GM18517 (cell line): ENCODE measurements around the gene DNAJB7.
"Not testable (repeated sequence)": the region's sequence is repeated elsewhere in the genome, so short reads cannot be mapped to it uniquely, and the experiment has no call there.

Experiments
- ATAC-seq: cut with Tn5 transposase; IDR thresholded peaks from one replicate; pipeline ENCODE4 v1.9.1; 2021; ENCODE audit warnings: mild to moderate bottlenecking, moderate library complexity; ENCODE audit not compliant: unreplicated experiment

The DNAJB7 gene

DNA sequence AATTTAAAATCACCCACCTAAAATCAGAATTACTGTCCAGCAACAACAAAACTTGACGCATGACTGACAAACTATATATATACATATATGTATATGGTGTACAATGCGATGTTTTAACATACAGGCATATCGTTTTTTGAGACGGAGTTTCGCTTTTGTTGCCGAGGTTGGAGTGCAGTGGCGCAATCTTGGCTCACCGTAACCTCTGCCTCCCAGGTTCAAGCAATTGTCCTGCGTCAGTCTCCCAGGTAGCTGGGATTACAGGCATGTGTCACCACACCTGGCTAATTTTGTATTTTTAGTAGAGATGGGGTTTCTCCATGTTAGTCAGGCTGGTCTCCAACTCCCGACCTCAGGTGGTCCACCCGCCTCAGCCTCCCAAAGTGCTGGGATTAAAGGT is 16.1 kb downstream of the DNAJB7 start:
- ATAC-seq, result not testable (repeated sequence)

- ATAC-seq, result no peak
These were observed 17.0 kb downstream of the DNAJB7 start for GRCh38 chr22:40844951-40845350.

DNA sequence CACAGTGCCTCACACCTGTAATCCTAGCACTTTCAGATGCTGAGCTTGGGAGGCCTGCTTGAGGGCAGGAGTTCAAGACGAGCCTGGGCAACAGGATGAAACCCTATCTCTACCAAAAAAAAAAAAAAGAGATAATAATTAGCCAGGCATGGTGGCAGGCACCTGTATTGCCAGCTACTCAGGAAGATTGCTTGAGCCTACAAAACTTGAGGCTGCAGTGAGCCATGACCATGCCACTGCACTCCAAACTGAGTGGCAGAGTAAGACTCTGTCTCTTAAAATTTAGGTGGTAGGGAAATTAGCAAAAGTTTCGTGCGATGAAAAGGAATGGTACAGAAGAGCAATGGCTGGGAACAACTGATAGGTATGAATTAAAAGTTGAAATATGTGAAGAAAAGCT is 23.4 kb downstream of the DNAJB7 start:
- no peak for ATAC-seq

DNA sequence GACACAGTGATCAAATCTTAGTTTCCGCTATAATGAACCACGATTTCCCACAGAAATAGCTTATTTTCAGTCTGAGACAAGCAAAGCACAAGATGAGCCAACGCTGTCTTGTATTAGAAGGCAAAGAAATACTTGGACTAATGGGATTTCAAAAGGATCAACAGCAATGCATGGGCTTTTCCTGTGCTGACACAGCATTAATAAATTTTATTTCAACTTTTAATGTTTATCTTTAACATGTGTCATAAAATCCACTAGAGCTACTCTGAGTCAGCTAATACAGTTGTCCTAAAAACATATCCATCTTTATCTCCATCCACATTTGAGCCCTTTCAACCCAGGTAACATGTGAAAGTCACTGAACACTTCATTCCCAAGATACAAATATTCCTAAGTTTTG is 27.3 kb downstream of the DNAJB7 start:
- ATAC-seq, result no peak

DNA sequence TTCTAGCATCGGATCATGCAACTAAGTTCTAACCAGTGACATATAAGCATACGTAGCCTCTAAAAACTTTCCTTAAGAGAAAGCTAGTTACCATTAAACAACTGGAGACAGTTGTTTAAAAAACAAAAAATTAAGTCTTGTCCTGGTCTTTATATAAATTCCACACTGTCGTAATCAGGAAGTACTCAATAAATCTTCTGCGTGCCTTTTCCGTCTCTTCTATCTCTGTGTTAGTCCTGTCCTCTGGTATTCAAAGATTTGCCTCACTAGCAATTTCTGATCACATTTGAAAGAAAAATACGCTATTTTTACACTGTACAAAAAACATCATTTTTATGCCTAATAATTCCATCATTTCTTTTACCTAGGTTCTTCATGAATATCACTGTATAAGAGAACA is 32.8 kb downstream of the DNAJB7 start:
- ATAC-seq, result no peak

GRCh38 chr22:40826984-40827741 is 34.8 kb downstream of the DNAJB7 start:
- no peak for ATAC-seq

- not testable (repeated sequence) for ATAC-seq
These were observed 35.6 kb downstream of the DNAJB7 start for GRCh38 chr22:40826292-40826691.

GRCh38 chr22:40823426-40823825 is 38.5 kb downstream of the DNAJB7 start:
- no peak for ATAC-seq

DNA sequence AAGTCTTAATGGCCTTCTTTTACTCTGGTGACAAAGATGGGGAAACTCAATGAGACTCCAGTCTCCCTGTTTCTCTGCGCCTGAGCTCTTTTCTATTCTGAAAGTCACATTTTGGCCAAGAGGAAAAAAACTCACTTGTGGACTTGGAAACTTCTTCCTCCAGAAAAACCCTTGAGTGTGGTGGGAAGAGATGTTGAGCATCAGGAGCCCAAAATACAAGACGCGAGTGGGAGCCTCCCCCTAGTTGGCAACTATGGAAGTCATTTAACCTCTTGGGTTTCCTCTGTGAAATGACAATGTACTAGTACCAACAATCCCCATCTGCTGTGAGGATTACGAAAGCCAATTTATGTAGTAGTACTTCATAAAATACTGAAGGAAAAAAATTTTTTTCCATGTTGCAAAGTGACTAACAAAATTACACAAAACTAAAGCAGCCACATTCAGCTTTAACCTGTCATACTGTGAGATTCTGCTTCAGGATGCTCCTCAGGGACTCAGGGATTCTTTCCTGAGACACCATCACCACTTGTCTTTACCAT is 42.2 kb downstream of the DNAJB7 start:
- no peak for ATAC-seq

DNA sequence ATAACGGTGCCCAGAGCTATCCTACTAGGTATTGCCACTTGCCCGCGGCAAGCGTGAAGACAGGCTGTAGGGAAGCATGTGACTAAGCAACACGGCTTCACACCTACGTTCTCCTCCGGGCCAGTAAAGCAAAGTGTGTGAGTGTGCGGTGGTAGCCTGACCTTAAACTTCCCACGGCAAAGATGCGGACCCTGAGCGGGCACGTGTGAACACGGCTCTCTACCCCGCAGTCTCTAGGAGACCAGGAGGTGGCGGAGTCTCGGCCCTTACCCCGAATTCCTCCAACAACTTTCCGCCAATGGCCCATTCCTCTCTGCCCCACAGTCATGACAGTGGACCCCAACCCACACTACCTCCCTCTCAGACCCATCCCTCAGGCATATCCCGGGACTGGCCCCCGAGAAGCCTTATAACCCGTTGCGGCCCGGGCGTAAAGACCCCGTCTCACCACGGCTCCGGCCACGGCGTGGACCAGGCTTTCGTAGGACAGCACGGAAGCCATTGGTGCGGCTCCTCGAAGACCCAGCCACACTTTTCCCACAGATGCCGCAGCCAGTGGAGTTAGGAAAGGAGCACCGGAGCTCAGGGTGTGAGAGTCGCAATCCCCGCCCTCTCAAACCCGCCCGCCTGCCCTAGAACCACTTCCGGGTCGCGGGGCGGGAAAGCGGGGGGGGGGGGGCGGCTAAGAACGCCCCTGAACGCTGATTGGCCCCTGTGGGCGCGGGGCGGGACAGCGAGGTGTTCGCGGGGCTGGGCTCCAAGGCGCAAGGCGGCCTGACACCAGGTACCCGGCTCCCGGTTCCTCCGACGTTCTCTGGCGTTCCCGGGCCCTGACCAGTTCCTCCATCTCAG is 42.9 kb downstream of the DNAJB7 start, which contains the start of gene SLC25A17:
Gene SLC25A17, minus strand, starts transcription at position 600 of the 852 bp plus-strand sequence. Its CDS starts 98 bp downstream, at position 502.
- ATAC-seq, result no peak

GRCh38 chr22:40818192-40818746 is 43.6 kb downstream of the DNAJB7 start:
- ATAC-seq, result no peak

DNA sequence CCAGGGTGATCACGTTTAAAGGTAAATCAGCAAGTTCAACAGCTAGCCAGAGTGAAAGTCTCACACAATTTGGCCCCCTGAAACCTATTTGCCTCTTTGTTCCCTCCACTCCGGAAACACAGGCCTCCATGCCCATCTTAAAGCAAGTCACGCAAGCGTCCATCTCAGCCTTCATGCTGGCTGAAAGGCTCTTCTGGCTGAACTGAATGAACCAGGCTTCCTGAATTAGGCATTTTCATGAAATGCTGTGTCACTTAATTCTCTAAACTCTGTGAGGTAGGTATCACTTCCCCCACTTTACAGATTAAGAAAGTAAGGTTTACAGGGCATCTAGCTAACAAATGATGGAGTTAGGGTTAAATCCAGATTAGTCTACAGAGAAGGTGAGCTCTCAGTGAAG is 44.2 kb downstream of the DNAJB7 start:
- no peak for ATAC-seq

GRCh38 chr22:40813912-40814315 is 48.0 kb downstream of the DNAJB7 start:
- ATAC-seq, result no peak
